A549 (cell line): Measurements from ENCODE around the gene ETV3.

Experiments used
- CTCF ChIP-seq: fragments of >200 bp; sonication (Bioruptor Twin); formaldehyde crosslinking; IDR thresholded peaks from 3 replicates; pipeline ENCODE4 v1.5.1; 2016
- JUNB ChIP-seq: fragments of >200 bp; sonication (Bioruptor Twin); formaldehyde crosslinking; IDR thresholded peaks from 2 replicates; pipeline ENCODE4 v1.6.1; 2016
- SMC3 ChIP-seq: fragments of >200 bp; sonication (Bioruptor Twin); formaldehyde crosslinking; IDR thresholded peaks from 3 replicates; pipeline ENCODE4 v1.6.1; 2018; ENCODE audit warnings: inconsistent platforms

- TF ChIP-seq SMC3 = no peak
- TF ChIP-seq CTCF = no peak
- TF ChIP-seq JUNB = no peak
Observed at GRCh38 chr1:157177733-157178394, 39.7 kb upstream of the ETV3 start.
